ENCODE results near the gene BSN.

BSN gene

DNA sequence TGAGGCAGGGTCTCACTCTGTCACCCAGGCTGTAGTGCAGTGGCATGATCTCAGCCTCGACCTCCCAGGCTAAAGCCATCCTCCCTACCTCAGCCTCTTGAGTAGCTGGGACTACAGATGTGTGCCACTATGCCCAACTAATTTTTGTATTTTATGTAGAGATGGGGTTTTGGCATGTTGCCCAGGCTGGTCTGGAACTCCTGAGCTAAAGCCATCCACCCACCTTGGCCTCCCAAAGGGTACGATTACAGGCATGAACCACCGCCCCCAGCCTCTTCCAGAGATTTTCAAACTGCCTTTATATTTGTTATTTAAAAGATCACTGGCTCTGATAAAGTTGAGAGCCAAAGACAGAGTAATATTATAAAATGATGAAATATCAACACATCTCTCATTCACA is 37.3 kb downstream of the BSN start:
- intact Hi-C loops (cut with DNase I): no loop called here
- DNase-seq: peak in 1 of 42 donors; percentile 35

DNA sequence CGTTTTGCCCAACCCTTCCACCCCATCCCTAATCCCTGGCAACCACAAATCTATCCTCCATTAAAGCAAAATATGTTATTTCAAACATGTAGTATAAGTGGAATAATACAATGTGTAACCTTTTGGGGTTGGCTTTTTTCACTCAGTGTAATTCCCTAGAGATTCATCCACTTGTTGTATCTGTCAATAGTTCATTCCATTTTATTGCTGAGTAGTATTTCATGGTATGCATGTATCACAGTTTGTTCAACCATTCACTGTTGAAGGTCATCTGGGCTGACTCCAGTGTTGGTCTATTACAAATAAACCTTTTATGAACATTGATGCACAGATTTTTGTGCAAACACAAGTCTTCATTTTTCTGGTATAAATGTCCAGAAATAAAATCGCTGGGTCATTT is 38.8 kb downstream of the BSN start:
- intact Hi-C loops (cut with DNase I): no loop called here
- peak in 1 of 42 donors; percentile 4 for DNase-seq

DNA sequence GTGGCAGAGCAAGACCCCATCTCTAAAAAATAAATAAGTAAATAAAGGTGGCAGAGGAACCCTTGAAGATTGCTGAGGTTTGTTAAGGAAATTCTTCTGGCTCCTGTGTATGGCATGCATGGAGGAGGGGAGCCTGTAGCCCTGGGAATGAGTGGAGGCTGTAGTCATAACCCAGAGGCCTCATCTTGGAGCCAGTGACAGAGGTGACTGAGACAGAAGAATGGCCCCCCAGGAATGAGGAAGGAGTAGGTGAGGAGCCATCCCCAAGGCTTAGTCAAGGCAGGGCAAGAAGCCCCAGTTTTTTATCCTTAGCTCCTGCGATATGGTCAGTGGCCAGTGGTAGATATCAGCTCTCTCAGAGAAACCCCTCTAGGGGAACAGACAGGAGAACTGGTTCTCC is 46.5 kb downstream of the BSN start:
- DNase-seq: peak in 1 of 42 donors; percentile 25
- intact Hi-C loops (cut with DNase I): no loop called here

DNA sequence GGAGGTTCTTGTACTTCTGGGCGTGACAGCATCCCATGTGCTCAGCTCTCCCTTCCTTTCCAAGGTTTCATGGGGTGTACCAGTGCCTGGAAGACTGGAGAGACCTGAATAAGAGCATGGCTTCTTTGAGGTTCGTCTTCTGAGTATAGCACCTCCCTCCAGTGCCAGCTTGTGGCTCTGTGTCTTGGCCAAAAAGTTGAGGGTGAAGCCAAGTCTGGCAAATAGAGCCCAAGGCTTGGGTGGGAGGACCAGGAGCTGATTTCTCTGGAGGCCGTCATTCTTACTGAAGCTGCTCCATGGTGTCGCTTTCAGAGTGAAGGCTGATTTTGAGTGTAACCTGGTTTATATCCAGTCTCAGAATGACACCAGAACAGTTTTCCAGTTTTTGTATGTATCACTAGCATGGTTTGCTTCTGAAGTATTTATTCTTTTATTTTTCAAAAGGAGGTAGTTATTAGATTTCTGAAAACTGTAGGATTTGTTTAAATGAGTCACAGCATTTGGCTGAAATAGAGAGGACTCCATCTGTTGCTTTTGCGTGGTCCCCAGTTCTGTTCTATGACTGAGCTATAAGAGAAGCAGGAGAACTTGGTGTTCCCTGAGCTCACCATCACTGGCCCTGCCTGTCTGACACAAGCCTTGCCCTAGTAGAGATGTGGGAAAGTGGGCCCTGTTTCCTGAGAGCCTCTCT is 47.2 kb downstream of the BSN start:
- peak in 2 of 42 donors; percentile 34 to 38 for DNase-seq

DNA sequence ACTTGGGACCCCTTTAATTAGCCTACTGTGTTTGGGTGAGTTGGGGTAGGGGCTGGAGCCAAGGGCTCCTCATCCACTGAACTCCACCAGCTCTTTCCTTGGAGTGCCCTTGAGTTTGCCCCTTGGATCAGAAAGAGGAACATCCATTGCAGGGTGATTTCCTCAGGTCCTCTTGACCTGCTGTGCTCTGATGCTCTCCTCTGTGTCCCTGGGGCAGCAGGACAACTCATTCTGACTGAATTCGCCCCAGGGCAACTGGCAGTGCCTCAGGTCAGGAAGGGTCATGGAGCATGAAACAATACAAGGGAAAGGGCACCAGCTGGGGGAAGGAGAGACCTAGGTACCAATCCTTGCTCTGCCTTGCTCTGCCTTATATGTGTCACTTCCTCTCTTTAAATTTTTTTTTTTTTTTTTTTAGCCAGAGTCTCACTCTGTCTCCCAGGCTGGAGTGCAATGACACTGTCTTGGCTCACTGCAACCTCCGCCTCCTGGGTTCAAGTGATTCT is 47.8 kb downstream of the BSN start:
- intact Hi-C loops (cut with DNase I): no loop called here
- peak in 2 of 42 donors; percentile 14 to 32 for DNase-seq

More for the DNA sequence above, 47.2 kb downstream of the BSN start:
- intact Hi-C loops (cut with DNase I): no loop called here

DNA sequence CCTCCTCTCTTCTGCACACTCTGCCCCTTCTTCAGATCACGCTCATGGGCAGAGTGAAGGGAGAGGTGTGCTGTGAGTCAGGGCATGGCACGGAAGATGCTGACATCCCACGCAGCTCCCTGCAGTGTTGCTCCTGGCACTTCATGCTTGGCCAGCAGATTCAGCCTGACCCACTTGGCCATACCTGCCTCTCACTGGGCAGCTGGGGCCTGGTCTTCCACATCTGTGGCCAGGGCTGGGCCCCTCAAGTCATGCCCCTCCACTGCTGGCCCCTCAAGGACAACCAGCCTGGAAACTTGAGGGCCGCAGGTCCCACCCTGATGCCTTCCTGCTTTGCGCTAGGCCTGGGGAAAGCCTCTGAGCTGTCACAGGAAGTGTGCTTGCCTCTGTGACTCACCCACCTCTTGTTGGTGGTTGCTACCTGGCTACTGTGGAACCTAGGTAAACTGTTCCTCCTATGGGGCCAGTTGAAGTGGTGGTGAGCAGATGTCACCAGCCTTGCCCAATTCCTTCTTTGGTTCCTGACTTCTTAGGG is 48.7 kb downstream of the BSN start:
- intact Hi-C loops (cut with DNase I): no loop called here
- DNase-seq: peak in 5 of 42 donors; percentile 26 to 42 (median 34)

DNA sequence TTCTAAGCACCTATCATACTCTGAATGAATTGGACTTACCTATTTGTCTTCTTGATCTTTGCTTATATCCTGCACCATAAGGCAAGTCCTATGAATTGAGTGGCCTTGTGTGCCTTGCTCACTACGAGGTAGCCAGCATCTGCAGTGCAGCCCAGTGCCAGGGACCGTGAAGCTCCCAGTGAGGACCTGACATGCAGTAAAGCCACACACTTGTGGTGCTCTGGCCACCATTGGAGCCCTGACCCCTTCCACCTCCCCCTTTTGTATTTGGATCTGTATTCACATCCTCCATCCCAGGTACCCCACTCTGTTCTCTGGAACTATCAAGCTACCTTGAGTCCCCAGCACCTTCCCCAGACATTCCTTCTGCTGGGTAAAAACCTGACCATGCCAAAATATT is 52.1 kb downstream of the BSN start:
- peak in 1 of 42 donors; percentile 5 for DNase-seq
- intact Hi-C loops (cut with DNase I): no loop called here

DNA sequence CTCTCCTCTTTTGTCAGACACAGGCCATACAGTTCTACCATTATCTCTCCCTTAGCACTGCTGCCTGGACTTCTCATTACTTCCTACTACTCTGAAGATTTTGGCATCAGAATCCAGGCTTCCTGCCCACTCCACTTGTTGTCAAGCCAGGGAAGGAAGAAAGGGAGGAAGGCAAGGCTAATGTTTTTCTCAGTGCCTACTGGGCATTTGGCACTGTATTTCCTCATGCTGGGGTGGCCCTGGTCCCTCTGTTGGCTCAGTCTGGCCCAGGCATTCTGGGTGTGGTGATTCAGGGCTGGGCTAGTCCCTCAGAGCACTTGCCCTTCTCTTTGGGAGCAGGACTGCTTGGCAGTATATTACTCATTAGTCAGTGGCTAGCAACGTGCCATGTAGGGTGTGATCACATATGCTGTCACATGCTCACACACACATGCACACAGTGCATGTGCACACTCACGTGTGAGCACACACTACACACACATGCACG is 52.9 kb downstream of the BSN start:
- DNase-seq: peak in 16 of 42 donors; percentile 13 to 76 (median 40)
- intact Hi-C loops (cut with DNase I): no loop called here

DNA sequence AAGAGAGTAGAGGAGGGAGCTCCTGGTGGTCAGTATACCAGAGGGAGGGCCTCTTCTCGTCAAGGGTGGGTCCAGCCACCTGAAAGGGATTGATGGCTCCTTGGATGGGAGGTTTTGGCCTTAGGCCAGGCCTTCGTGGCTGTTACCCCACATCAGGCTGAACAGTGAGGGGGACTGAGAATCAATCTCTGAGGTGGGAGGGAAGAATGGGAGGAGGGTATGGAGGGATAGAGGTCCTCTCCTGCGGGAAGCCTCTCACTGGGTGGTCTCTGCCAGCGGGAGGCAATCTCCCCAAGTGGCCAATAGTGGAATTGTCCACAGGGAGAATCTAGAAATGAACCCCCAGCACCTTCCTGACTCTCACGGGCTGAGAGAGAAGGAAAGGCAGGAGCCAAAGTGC is 53.5 kb downstream of the BSN start:
- DNase-seq: no peak
- intact Hi-C loops (cut with DNase I): no loop called here

DNA sequence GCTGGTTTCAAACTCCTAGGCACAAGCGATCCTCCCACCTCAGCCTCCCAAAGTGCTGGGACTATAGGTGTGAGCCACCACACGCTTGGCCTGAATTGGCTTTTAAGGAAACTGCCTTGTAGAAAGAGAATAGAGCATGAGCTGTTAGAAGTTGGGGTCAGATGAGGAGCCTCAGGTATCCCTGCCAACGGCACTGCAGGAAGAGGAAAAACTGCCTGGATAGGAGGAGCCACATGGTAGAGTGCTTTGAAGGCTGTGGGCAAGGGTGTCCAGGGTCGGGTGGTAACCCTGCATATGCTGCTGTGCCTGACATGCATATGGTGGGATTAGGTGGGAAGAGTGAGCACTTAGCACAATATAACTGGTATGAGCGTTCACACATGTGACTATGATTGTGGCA is 55.0 kb downstream of the BSN start:
- no peak for DNase-seq
- intact Hi-C loops (cut with DNase I): no loop called here

DNA sequence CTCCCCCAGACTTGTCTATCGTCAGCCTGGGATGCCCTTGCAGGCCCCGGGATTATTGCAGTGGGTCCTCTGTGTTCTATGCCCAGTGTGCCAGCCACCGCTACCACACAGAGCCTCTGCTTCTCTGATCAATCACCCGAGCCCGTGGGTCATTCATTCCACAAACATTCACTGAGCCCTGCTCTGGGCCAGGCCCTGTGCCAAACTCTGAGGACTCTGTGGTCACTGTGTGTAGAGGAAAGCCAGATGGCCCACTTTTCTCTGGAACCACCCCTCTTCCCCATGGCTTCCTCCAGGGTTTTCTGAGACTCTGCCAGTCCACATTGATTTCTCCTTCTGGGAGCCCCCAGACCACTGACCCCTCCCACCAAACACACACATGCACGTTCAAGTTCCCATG is 55.5 kb downstream of the BSN start:
- DNase-seq: peak in 31 of 42 donors; percentile 13 to 75 (median 37)
- intact Hi-C loops (cut with DNase I): no loop called here

DNA sequence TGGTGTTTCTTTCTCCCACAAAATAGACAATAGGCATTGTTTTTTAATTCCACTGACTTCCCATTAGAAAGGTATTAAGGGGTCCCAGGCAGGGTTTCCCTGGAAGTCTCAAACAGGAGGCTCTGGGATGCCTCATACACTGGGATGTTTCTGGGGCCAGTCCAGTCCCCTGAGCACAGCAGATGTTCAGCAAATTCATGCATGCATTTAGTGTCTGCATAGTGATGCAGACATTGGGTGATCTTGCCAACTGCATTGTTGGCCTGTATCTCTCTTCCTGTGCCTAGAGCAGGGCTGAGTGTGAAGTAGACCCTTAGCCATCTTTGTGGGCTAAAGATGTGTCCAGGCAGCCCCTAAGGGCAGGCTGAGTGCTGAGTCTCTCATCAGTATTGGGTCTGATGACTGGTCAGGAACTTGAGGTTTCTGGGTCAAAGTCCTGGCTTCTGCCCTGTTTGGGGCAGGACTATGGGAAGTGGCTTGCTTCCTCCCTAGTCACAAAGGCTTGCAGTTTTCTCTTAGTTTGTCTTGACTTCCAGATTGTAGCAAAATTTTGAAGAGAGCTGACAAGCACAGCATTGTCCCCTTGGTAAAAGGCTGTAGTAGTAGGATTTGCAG is 56.5 kb downstream of the BSN start:
- peak in 3 of 42 donors; percentile 12 to 32 (median 15) for DNase-seq

DNA sequence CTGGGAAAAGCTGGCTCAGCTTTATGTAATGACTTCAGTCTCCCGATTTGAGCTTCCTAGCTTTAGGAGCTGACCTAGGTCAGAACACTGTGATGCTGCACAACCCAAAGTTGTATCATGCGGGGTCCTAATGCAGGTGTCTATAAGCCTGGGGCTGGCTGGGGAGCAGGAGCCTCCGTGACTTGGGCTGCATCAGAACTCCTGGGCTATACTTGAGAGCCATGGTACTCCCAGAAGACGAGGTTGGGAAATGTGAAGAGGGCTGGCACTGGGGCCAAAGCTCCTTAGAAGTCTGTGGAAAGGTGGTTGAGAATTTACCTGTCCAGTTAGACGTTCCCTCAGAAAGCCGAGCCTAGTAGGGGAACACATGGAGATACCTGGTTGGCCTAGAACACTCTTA is 57.0 kb downstream of the BSN start:
- intact Hi-C loops (cut with DNase I): no loop called here
- peak in 3 of 42 donors; percentile 12 to 21 (median 20) for DNase-seq

More for the DNA sequence above, 56.5 kb downstream of the BSN start:
- intact Hi-C loops (cut with DNase I): no loop called here

DNA sequence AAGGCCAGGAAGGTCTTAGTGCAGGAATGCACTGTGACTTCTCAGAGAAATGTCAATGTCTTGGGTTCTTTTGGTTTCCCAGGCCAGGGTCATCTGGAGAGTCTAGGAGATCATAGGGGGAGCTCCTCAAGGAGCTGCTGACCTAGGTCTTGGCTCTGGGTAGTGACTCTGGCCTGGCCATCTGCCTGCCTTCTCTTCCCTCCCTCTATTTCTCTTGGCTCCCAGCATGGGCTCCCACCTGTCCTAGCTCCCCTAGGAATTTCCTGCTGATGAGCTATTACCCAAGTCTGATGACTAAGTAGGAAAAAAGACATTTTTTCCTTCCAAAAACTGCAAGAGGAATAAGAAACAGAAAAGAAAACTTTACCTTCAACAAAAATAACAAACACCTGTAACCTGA is 57.4 kb downstream of the BSN start:
- DNase-seq: peak in 3 of 42 donors; percentile 2 to 30 (median 9)
- intact Hi-C loops (cut with DNase I): no loop called here

DNA sequence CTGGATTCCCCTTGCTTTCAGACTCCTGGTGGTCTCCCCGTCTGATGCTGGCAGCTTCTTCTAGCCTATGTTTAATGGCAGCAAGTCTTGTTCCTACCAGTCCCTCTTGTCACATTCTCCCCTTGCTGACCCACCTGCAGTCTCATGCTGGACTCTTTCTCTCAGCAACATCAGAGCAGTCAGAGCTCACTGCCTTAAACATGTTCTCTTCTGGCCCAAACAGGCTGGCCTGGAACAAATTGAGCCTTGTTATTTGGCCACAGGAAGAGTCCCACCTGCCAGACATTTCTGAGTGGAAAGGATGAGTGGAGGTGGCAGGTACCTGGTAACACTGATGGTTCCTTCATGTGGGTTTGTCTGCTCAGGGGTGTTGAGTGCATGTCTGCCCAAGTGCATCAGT is 60.7 kb downstream of the BSN start:
- DNase-seq: peak in 2 of 42 donors; percentile 2 to 17
- intact Hi-C loops (cut with DNase I): no loop called here

DNA sequence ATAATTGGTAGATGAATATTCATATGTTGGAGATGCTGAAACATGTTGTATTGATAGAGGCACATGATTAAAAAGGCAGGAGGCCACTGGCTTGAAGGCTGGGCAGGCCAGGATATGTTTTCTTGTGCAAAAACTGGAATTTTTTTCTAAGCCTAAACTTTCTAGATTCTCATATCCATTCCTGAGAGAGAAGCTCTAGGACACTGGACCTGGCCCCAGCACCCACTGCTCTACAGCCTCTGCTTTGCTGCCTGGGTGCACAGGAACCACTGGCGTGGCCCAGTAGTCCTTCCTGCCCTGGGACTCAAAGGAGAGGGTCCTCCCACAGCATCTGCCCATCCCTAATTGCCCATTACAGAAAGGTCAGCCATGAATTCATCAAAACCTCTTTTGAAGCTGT is 61.8 kb downstream of the BSN start:
- intact Hi-C loops (cut with DNase I): no loop called here
- DNase-seq: peak in 1 of 42 donors; percentile 4

DNA sequence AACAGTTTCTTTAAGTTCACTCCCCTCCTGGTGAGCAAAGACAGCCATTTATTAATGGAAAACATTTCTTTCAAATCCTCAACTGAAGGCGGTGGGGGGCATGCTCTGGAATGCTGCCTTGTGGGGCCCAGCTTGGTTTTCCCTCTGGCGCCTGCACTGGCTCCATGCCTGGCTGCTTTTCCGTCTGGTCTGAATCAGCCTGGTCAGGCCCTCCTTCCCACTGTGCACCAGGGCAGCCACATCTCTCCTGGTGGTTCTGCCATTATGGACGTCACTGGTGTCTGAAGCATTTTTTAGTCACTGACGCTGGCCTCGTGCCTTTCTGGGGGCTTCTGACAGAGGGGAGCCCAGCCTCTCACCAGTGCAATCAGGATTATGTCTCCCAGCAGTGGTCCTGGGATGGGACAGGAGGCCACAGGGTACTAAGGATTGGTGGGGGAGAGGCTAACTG is 62.2 kb downstream of the BSN start:
- intact Hi-C loops (cut with DNase I): no loop called here
- DNase-seq: peak in 4 of 42 donors; percentile 23 to 63 (median 28)

DNA sequence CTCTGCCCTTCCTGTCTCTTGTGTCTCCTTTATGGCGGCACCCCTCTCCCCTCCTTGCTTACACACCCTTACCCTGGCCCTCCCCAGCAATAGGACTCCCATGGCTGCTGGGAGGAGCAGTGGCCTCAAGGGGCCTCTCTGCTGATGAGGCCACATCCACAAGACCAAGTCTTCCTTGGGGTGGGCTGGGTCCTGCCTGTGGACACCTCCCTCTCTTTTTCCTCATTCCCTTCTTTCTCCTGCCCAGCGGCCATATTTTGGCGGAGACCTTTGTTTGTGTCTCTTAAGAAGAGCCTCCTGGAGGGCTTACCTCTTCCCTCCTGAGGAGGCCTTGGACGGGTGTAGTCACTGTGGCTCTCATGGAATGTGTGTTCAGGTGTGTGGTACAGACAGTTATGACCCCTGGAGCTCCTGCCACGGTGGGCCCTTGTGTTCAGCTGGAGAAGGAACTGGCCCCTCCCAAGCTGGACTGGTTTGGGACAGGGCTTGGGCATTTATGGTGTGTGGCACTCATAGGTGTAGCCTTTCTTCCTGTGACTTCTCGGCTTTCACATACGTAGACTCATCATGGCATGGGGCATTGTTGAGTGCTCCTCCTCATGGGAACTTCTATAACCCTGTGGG is 63.2 kb downstream of the BSN start:
- peak in 1 of 42 donors; percentile 7 for DNase-seq
- intact Hi-C loops (cut with DNase I): no loop called here

DNA sequence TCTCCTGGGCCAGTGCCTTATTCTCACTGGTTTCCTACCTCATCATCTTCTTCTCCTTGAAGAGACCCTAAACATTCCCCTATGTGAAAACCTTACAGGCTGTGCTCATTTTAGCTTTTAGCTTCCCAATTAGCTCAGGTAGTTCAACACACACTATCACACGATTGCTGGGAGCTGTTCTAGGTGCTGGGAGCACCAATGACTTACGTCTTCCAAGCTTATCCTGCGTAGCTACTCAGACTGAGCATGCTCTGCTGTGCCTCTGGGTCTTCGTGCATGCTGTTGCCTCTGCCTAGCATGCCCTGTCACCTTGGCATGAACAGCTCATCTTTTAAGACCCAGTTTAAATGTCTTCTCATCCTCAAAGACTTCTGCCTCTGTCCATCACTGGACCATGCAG is 64.1 kb downstream of the BSN start:
- DNase-seq: no peak

DNA sequence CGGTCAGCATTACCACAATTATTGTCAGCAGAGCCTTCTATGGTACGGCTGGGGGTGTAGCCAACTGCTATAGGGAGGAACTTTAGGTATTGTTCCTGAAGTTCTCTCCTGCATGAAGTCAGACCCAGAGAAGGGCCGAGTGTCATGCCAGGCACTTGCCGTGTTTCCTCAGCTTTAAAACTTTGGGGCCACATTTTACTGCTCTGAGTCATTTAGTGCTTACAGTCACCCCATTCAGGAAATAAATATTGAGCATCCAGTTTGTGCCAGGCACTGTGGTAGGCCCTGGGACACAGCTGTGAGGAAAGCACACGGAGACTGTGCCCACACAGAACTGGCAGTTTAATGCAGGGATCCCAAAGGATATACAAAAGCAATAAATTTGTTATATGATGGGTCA is 65.4 kb downstream of the BSN start:
- intact Hi-C loops (cut with DNase I): no loop called here

More for the DNA sequence above, 64.1 kb downstream of the BSN start:
- intact Hi-C loops (cut with DNase I): no loop called here

More for the DNA sequence above, 65.4 kb downstream of the BSN start:
- no peak for DNase-seq
